GM12878 (cell line): ENCODE results near the gene RHOB. TPM values are rescaled to one million over a fixed set of nuclear protein-coding genes. Genes with fewer than 3 reads are reported as not detected.

Source experiments
- ATF7 ChIP-seq: fragments of 450-650 bp; IDR thresholded peaks from 2 replicates; pipeline ENCODE4 v1.6.1; 2016; ENCODE audit warnings: low read depth, mild to moderate bottlenecking
- CHD4 ChIP-seq: fragments of 200-600 bp; sonication (generic); IDR thresholded peaks from 2 replicates; pipeline ENCODE4 v1.6.1; 2016; ENCODE audit warnings: mild to moderate bottlenecking
- EGR1 ChIP-seq, 2 experiments: IDR thresholded peaks; 1 replicate in 1 of 2; 2 replicates in 1 of 2; pipeline ENCODE4 v1.6.1; 2011 to 2012; ENCODE audit warnings: low read depth in 2 of 2, low read length in 2 of 2, borderline replicate concordance in 1 of 2, mild to moderate bottlenecking in 1 of 2, moderate library complexity in 1 of 2
- GABPA ChIP-seq: IDR thresholded peaks from 2 replicates; pipeline ENCODE4 v1.6.1; 2014; ENCODE audit warnings: antibody characterized with exemption, low read depth, mild to moderate bottlenecking, inconsistent platforms
- HDAC2 ChIP-seq: fragments of 200-600 bp; sonication (generic); IDR thresholded peaks from 2 replicates; pipeline ENCODE4 v1.6.1; 2017
- HDAC6 ChIP-seq: fragments of 200-600 bp; sonication (generic); IDR thresholded peaks from one replicate; pipeline ENCODE4 v1.8.0; 2017; ENCODE audit warnings: antibody characterized with exemption; ENCODE audit not compliant: unreplicated experiment
- MEF2A ChIP-seq: IDR thresholded peaks from 2 replicates; pipeline ENCODE4 v1.6.1; 2011; ENCODE audit warnings: low read depth, mild to moderate bottlenecking, low read length, moderate library complexity; ENCODE audit not compliant: insufficient read depth
- POLR2AphosphoS2 ChIP-seq: IDR thresholded peaks from 2 replicates; pipeline ENCODE4 v1.6.1; 2011; ENCODE audit warnings: low read depth, mild to moderate bottlenecking, low read length, improper control_type of control experiment, moderate library complexity
- POLR2AphosphoS5 ChIP-seq: IDR thresholded peaks from 2 replicates; pipeline ENCODE4 v1.6.1; 2011; ENCODE audit warnings: mild to moderate bottlenecking, low read length, inconsistent platforms
- RAD21 ChIP-seq: IDR thresholded peaks from 2 replicates; pipeline ENCODE4 v1.6.1; 2011; ENCODE audit warnings: mild to moderate bottlenecking, low read depth, low read length, moderate library complexity; ENCODE audit not compliant: insufficient read depth
- SMC3 ChIP-seq: IDR thresholded peaks from 2 replicates; pipeline ENCODE4 v1.6.1; 2011; ENCODE audit warnings: low read length, improper control_type of control experiment, borderline replicate concordance
- TCF12 ChIP-seq: IDR thresholded peaks from 2 replicates; pipeline ENCODE4 v1.6.1; 2011; ENCODE audit warnings: low read depth, mild to moderate bottlenecking, low read length
- WRNIP1 ChIP-seq: IDR thresholded peaks from 2 replicates; pipeline ENCODE4 v1.6.1; 2011; ENCODE audit warnings: low read depth, low read length, improper control_type of control experiment, borderline replicate concordance
- YY1 ChIP-seq: IDR thresholded peaks from 2 replicates; pipeline ENCODE4 v1.6.1; 2011; ENCODE audit warnings: low read depth, mild to moderate bottlenecking, low read length
- ZNF217 ChIP-seq: fragments of 450-650 bp; IDR thresholded peaks from 2 replicates; pipeline ENCODE4 v1.6.1; 2017; ENCODE audit warnings: antibody characterized with exemption, mild to moderate bottlenecking
- polyA plus RNA-seq, 11 experiments: library from polyadenylated mRNA; depleted of rRNA in 4 of 11; unstranded in 6 of 11; stranded (reverse) in 5 of 11; fragments of >200 nt; fragmentation: Nextera tagmentation in 4 of 11; fragmentation: Illumina TruSeq in 1 of 11; extraction: Ambion mirVana in 4 of 11; extraction: Trizol in 1 of 11; gene quantifications; 1 replicate in 1 of 11; 2 replicates in 10 of 11; pipeline versions ENCODE4 v1.2.1 to v1.2.3, GENCODE V29; 2011 to 2016; ENCODE audit warnings: inconsistent platforms in 2 of 11, missing spikeins in 2 of 11, low read depth in 1 of 11
- total RNA-seq, 4 experiments: library from RNA; depleted of rRNA in 3 of 4; stranded (reverse); fragments of >200 nt in 3 of 4; fragmentation: Illumina TruSeq in 1 of 4; extraction: Trizol in 1 of 4; gene quantifications; 2 replicates each; pipeline versions ENCODE4 v1.2.1 to v1.2.3, GENCODE V29; 2013 to 2021
- TF ChIP-seq, protein P1 (sequence below): IDR thresholded peaks from 2 replicates; pipeline ENCODE4 v1.6.1; 2012; ENCODE audit warnings: improper control_type of control experiment, low read depth, low read length; ENCODE audit not compliant: insufficient replicate concordance
- TF ChIP-seq, protein P2 (sequence below): fragments of 450-650 bp; conservative IDR thresholded peaks from 2 replicates; pipeline ENCODE4 v1.6.1; 2017; ENCODE audit warnings: mild to moderate bottlenecking, moderate library complexity
- TF ChIP-seq, protein P3 (sequence below): IDR thresholded peaks from 2 replicates; pipeline ENCODE4 v1.6.1; 2012; ENCODE audit warnings: low read depth, low read length, improper control_type of control experiment
- TF ChIP-seq, protein P4 (sequence below): fragments of 450-650 bp; formaldehyde crosslinking; IDR thresholded peaks from 2 replicates; pipeline ENCODE4 v1.4.0; 2020; ENCODE audit warnings: mild to moderate bottlenecking, moderate library complexity

The RHOB gene
- total and polyA plus RNA-seq, 10 of the 15 experiments (the other 5 are each of a cell fraction or from before 2014, with no cell fraction given): 0.03 to 4.5 (median 1.2) TPM

DNA sequence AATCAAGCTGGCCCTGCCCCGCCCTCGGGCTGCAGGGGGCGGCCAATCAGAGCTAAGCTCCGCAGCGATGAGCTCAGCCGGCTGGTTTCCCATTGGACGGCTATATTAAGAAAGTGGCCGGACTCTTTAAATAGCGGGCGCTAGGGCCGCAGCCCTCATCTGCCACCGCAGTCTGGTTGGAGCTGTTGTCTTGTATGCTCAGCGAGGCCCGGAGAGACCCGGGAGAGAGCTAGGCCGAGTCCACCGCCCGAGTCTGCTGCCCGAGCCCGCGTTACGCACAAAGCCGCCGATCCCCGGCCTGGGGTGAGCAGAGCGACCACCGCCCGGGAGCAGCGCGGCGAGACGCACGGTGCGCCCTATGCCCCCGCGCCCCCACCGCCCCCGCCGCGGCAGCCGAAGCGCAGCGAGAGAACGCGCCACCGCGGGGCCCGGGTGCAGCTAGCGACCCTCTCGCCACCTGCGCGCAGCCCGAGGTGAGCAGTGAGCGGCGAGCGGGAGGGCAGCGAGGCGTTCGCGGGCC lies at the start of gene RHOB (continued):
- TF ChIP-seq, protein P1, sequence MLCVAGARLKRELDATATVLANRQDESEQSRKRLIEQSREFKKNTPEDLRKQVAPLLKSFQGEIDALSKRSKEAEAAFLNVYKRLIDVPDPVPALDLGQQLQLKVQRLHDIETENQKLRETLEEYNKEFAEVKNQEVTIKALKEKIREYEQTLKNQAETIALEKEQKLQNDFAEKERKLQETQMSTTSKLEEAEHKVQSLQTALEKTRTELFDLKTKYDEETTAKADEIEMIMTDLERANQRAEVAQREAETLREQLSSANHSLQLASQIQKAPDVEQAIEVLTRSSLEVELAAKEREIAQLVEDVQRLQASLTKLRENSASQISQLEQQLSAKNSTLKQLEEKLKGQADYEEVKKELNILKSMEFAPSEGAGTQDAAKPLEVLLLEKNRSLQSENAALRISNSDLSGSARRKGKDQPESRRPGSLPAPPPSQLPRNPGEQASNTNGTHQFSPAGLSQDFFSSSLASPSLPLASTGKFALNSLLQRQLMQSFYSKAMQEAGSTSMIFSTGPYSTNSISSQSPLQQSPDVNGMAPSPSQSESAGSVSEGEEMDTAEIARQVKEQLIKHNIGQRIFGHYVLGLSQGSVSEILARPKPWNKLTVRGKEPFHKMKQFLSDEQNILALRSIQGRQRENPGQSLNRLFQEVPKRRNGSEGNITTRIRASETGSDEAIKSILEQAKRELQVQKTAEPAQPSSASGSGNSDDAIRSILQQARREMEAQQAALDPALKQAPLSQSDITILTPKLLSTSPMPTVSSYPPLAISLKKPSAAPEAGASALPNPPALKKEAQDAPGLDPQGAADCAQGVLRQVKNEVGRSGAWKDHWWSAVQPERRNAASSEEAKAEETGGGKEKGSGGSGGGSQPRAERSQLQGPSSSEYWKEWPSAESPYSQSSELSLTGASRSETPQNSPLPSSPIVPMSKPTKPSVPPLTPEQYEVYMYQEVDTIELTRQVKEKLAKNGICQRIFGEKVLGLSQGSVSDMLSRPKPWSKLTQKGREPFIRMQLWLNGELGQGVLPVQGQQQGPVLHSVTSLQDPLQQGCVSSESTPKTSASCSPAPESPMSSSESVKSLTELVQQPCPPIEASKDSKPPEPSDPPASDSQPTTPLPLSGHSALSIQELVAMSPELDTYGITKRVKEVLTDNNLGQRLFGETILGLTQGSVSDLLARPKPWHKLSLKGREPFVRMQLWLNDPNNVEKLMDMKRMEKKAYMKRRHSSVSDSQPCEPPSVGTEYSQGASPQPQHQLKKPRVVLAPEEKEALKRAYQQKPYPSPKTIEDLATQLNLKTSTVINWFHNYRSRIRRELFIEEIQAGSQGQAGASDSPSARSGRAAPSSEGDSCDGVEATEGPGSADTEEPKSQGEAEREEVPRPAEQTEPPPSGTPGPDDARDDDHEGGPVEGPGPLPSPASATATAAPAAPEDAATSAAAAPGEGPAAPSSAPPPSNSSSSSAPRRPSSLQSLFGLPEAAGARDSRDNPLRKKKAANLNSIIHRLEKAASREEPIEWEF: no peak
- peak; percentile 87; the same call in 1 of the 2 replicates for TF ChIP-seq TCF12
- TF ChIP-seq HDAC2: no peak
- TF ChIP-seq, protein P2, sequence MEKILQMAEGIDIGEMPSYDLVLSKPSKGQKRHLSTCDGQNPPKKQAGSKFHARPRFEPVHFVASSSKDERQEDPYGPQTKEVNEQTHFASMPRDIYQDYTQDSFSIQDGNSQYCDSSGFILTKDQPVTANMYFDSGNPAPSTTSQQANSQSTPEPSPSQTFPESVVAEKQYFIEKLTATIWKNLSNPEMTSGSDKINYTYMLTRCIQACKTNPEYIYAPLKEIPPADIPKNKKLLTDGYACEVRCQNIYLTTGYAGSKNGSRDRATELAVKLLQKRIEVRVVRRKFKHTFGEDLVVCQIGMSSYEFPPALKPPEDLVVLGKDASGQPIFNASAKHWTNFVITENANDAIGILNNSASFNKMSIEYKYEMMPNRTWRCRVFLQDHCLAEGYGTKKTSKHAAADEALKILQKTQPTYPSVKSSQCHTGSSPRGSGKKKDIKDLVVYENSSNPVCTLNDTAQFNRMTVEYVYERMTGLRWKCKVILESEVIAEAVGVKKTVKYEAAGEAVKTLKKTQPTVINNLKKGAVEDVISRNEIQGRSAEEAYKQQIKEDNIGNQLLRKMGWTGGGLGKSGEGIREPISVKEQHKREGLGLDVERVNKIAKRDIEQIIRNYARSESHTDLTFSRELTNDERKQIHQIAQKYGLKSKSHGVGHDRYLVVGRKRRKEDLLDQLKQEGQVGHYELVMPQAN: peak; percentile 68
- TF ChIP-seq HDAC6: peak; percentile 90
- TF ChIP-seq MEF2A: peak; percentile 87
- TF ChIP-seq POLR2AphosphoS5: peak; percentile 99
- peak; percentile 92 for TF ChIP-seq ATF7
- no peak for TF ChIP-seq CHD4
- TF ChIP-seq, protein P3, sequence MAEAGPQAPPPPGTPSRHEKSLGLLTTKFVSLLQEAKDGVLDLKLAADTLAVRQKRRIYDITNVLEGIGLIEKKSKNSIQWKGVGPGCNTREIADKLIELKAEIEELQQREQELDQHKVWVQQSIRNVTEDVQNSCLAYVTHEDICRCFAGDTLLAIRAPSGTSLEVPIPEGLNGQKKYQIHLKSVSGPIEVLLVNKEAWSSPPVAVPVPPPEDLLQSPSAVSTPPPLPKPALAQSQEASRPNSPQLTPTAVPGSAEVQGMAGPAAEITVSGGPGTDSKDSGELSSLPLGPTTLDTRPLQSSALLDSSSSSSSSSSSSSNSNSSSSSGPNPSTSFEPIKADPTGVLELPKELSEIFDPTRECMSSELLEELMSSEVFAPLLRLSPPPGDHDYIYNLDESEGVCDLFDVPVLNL: 0 out of 2 replicates have a peak, but pooled peaks have one; percentile 22
- TF ChIP-seq RAD21: 0 out of 2 replicates have a peak, but pooled peaks have one; percentile 11
- TF ChIP-seq POLR2AphosphoS2: peak; percentile 89
- TF ChIP-seq EGR1 (IDR thresholded peaks at IDR 0.05; ENCODE audit: borderline replicate concordance in 1 of 2, low read depth in 2 of 2, low read length in 2 of 2): peak in 1 of 2 experiments; percentile 55; a peak in 1 of 3 replicates
- TF ChIP-seq GABPA: no peak
- TF ChIP-seq ZNF217: no peak
- no peak; the same call in 1 of the 2 replicates for TF ChIP-seq SMC3
- TF ChIP-seq YY1: no peak; the same call in 1 of the 2 replicates
- no peak for TF ChIP-seq WRNIP1
- TF ChIP-seq, protein P4, sequence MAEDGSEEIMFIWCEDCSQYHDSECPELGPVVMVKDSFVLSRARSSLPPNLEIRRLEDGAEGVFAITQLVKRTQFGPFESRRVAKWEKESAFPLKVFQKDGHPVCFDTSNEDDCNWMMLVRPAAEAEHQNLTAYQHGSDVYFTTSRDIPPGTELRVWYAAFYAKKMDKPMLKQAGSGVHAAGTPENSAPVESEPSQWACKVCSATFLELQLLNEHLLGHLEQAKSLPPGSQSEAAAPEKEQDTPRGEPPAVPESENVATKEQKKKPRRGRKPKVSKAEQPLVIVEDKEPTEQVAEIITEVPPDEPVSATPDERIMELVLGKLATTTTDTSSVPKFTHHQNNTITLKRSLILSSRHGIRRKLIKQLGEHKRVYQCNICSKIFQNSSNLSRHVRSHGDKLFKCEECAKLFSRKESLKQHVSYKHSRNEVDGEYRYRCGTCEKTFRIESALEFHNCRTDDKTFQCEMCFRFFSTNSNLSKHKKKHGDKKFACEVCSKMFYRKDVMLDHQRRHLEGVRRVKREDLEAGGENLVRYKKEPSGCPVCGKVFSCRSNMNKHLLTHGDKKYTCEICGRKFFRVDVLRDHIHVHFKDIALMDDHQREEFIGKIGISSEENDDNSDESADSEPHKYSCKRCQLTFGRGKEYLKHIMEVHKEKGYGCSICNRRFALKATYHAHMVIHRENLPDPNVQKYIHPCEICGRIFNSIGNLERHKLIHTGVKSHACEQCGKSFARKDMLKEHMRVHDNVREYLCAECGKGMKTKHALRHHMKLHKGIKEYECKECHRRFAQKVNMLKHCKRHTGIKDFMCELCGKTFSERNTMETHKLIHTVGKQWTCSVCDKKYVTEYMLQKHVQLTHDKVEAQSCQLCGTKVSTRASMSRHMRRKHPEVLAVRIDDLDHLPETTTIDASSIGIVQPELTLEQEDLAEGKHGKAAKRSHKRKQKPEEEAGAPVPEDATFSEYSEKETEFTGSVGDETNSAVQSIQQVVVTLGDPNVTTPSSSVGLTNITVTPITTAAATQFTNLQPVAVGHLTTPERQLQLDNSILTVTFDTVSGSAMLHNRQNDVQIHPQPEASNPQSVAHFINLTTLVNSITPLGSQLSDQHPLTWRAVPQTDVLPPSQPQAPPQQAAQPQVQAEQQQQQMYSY: no peak
